Mucosa of rectum (tissue), 2 donors: ENCODE data around the gene ZCWPW1.
"Not testable (repeated sequence)": the region's sequence is repeated elsewhere in the genome, so short reads cannot be mapped to it uniquely, and the experiment has no call there.

Source experiments
- H3K27ac ChIP-seq, 2 donors: one replicate each; pipeline ENCODE4 v1.7.0; 2013; ENCODE audit warnings: inconsistent platforms in 2 of 2, low read depth in 2 of 2, low read length in 2 of 2
- H3K27me3 ChIP-seq, 2 donors: one replicate each; pipeline ENCODE4 v1.7.0; 2013; ENCODE audit warnings: low read length in 2 of 2; ENCODE audit not compliant: control insufficient read depth in 2 of 2, insufficient read depth in 2 of 2
- H3K36me3 ChIP-seq, 2 donors: one replicate each; pipeline ENCODE4 v1.7.0; 2013; ENCODE audit warnings: low read length in 2 of 2; ENCODE audit not compliant: control insufficient read depth in 2 of 2, insufficient read depth in 2 of 2
- H3K4me1 ChIP-seq, 2 donors: one replicate each; pipeline ENCODE4 v1.7.0; 2013; ENCODE audit warnings: low read length in 2 of 2, mild to moderate bottlenecking in 1 of 2; ENCODE audit not compliant: control insufficient read depth in 2 of 2, insufficient read depth in 2 of 2
- H3K4me3 ChIP-seq, 2 donors: one replicate each; pipeline ENCODE4 v1.7.0; 2013; ENCODE audit warnings: low read length in 2 of 2
- H3K9ac ChIP-seq, 2 donors: one replicate each; pipeline ENCODE4 v1.7.0; 2013; ENCODE audit warnings: low read length in 2 of 2, low read depth in 1 of 2, mild to moderate bottlenecking in 1 of 2
- H3K9me3 ChIP-seq, 2 donors: one replicate each; pipeline ENCODE4 v1.7.0; 2013; ENCODE audit warnings: low read length in 2 of 2; ENCODE audit not compliant: control insufficient read depth in 2 of 2
- donor health status: healthy.
- donor health status: Normal muscosa, but diverticular disease.

Gene ZCWPW1

GRCh38 chr7:100357131-100357561 is 71.4 kb downstream of the ZCWPW1 start:
- H3K27ac ChIP-seq = peak overlapping the region in 1 of 2 donors; percentile 16
- H3K4me3 ChIP-seq = no peak overlapping the region
- no peaks in the 10 kb centered on the region for H3K9me3 ChIP-seq
- no peaks in the 10 kb centered on the region for H3K4me1 ChIP-seq
- no peaks in the 10 kb centered on the region for H3K27me3 ChIP-seq
- H3K36me3 ChIP-seq = peaks cover 47 to 64% of the 10 kb centered on the region in 2 donors
- no peak overlapping the region for H3K9ac ChIP-seq

- H3K4me1 ChIP-seq = no peaks in the 10 kb centered on the region
- no peak overlapping the region for H3K27ac ChIP-seq
- no peak overlapping the region for H3K9ac ChIP-seq
- peaks cover 46 to 62% of the 10 kb centered on the region in 2 donors for H3K36me3 ChIP-seq
- no peaks in the 10 kb centered on the region for H3K9me3 ChIP-seq
- H3K4me3 ChIP-seq = no peak overlapping the region
- no peaks in the 10 kb centered on the region for H3K27me3 ChIP-seq
Observed at GRCh38 chr7:100356416-100357068, 72.0 kb downstream of the ZCWPW1 start.

GRCh38 chr7:100353685-100354330 is 74.7 kb downstream of the ZCWPW1 start:
- H3K27me3 ChIP-seq = no peaks in the 10 kb centered on the region
- H3K36me3 ChIP-seq = peaks cover 46 to 66% of the 10 kb centered on the region in 2 donors
- no peak overlapping the region for H3K9ac ChIP-seq
- no peaks in the 10 kb centered on the region for H3K9me3 ChIP-seq
- no peak overlapping the region for H3K4me3 ChIP-seq
- H3K4me1 ChIP-seq = no peaks in the 10 kb centered on the region
- H3K27ac ChIP-seq = no peak overlapping the region

- no peaks in the 10 kb centered on the region for H3K27me3 ChIP-seq
- no peaks in the 10 kb centered on the region for H3K4me1 ChIP-seq
- no peaks in the 10 kb centered on the region for H3K9me3 ChIP-seq
- H3K36me3 ChIP-seq = peaks cover 47 to 61% of the 10 kb centered on the region in 2 donors
- no peak overlapping the region for H3K9ac ChIP-seq
- H3K27ac ChIP-seq = no peak overlapping the region
- no peak overlapping the region for H3K4me3 ChIP-seq
Observed at GRCh38 chr7:100352984-100353684, 75.4 kb downstream of the ZCWPW1 start.

- H3K4me3 ChIP-seq, H3K27me3 ChIP-seq, H3K9ac ChIP-seq, H3K4me1 ChIP-seq, H3K9me3 ChIP-seq, H3K27ac ChIP-seq: not testable (repeated sequence)
- peaks cover 53 to 67% of the 10 kb centered on the region in 2 donors for H3K36me3 ChIP-seq
Observed at GRCh38 chr7:100352230-100352781, 76.2 kb downstream of the ZCWPW1 start.

- no peak overlapping the region for H3K27ac ChIP-seq
- H3K4me3 ChIP-seq = no peak overlapping the region
- H3K36me3 ChIP-seq = peaks cover 59 to 67% of the 10 kb centered on the region in 2 donors
Observed at GRCh38 chr7:100351657-100352058, 76.8 kb downstream of the ZCWPW1 start.

More at GRCh38 chr7:100351657-100352058, 76.8 kb downstream of the ZCWPW1 start:
- no peaks in the 10 kb centered on the region for H3K27me3 ChIP-seq
- no peaks in the 10 kb centered on the region for H3K9me3 ChIP-seq
- H3K9ac ChIP-seq = no peak overlapping the region
- no peaks in the 10 kb centered on the region for H3K4me1 ChIP-seq
